GM19351 (cell line): ENCODE data around the gene TMEM198.

Experiments
- ATAC-seq: cut with Tn5 transposase; IDR thresholded peaks from one replicate; pipeline ENCODE4 v1.9.1; 2021; ENCODE audit warnings: mild to moderate bottlenecking, moderate library complexity; ENCODE audit not compliant: unreplicated experiment

TMEM198 gene, protein sequence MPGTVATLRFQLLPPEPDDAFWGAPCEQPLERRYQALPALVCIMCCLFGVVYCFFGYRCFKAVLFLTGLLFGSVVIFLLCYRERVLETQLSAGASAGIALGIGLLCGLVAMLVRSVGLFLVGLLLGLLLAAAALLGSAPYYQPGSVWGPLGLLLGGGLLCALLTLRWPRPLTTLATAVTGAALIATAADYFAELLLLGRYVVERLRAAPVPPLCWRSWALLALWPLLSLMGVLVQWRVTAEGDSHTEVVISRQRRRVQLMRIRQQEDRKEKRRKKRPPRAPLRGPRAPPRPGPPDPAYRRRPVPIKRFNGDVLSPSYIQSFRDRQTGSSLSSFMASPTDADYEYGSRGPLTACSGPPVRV

GRCh38 chr2:219543596-219544358 is at the start of gene TMEM198, which contains the start of gene CHPF:
Gene TMEM198, plus strand, starts transcription at chr2:219544028. Its CDS starts 700 bp downstream, at chr2:219544728.
Gene CHPF, minus strand, starts transcription at chr2:219543809. Its CDS starts 271 bp downstream, at chr2:219543538.
- peak; percentile 75 for ATAC-seq

GRCh38 chr2:219494952-219495530 is 48.8 kb upstream of the TMEM198 start:
- no peak for ATAC-seq

- peak; percentile 16 for ATAC-seq
These were observed 48.2 kb upstream of the TMEM198 start for GRCh38 chr2:219495531-219496122.

DNA sequence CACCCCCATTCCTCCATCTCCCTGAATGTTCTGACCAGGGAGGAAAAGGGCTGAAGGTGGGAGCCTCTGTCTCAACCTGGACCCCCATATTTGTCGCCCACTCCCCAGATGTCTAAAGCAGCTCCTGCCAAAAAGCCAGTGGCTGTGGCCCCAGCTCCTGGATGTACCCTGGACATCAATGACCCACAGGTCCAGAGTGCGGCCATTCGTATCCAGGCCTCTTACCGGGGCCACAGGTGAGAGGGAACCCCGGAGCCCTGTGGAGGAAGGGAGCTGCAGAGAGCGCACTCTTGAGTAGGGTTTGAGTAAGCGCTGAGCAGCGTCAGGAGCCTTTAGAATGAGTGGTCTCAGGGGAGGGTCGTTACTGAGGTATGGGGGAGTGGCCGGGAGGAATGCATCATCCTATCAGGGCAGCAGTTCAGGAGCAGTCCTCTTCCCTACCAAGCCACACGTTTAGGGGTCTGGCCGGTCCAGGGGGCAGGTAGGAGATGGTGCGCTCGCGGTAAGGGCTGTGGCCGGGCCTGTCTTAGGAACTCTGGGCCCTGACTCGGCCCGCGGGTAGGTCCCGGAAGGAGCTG is 47.5 kb upstream of the TMEM198 start:
- no peak for ATAC-seq

GRCh38 chr2:219496825-219497494 is 46.9 kb upstream of the TMEM198 start:
- ATAC-seq, result no peak

- ATAC-seq, result peak; percentile 27
These were observed 46.1 kb upstream of the TMEM198 start for GRCh38 chr2:219497495-219498279.

DNA sequence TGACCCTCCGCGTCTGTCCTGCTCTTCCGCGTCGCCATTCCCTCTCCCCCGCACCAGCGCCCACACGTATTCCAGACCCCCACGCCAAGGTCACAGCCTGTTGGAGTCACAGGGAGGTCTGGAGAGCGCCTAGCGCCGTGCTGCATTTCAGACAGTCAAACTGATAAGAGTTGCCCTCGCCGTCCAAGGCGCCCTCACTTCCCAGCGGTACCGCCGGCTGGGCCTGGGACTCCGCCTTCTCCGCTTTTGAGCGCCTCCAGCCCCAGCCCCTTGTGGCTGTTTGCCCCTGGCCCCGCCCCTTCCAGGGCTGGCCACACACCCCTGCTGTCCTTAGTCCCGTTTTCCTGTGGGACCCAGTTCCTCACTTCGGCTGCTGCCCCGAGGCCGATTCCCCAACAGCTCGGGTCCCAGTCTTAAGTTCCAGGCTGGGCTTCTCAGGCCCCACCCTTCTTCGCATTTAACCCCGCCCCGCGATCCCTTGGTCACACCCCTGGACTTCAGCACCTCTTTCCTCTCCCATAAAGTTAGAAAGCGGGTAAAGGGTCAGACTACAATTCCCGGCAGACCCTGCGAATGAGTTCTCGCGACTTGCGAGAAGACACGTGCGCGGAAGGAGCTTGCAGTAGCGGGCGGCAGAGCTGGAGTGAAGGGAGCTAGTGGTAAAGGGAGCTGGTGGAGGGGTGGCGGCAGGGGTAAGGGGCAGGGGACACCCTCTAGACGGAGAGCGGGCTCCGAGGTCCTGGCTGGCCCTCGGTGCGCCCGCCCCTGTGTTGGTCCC is 45.4 kb upstream of the TMEM198 start, which contains the start of gene GMPPA:
Gene GMPPA (plus strand): TSS at position 612 of the 778 bp plus-strand sequence. CDS start 1,085 bp downstream, outside the sequence.
- peak; percentile 89 for ATAC-seq

DNA sequence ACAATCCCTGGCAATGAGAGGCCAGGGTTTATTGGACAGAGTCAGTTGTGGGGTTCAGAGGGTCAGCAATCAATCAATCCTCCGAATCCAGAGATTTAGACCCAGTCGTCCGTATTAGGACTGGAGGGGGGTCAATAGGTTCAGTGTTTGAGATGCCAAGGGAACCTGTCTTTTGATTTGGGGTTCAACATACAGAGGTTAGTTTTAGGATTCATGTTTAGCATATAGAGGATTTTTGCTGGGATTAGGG is 44.8 kb upstream of the TMEM198 start:
- peak; percentile 4 for ATAC-seq

- no peak for ATAC-seq
These were observed 44.3 kb upstream of the TMEM198 start for GRCh38 chr2:219499555-219499954.

- no peak for ATAC-seq
These were observed 43.7 kb upstream of the TMEM198 start for GRCh38 chr2:219500135-219500534.

- ATAC-seq, result no peak
These were observed 42.0 kb upstream of the TMEM198 start for GRCh38 chr2:219501849-219502248.

DNA sequence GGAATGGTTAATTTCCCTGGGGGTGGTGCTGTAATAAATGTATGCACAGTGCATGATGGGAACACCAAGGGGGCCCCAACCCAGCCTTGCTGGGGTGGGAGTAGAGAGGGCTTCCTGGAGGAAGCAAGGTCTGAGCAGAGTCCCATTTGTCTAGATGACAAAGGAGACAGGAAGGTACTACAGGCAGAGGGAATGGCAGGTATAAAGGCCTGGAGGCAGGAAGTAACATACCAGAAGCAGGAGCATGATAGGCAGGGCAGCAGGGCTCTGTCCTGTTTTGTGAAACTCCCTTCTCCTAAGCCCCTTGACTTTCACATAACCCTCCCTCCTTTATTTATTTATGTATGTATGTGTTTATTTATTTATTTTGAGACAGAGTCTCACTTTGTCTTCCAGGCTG is 41.2 kb upstream of the TMEM198 start:
- no peak for ATAC-seq

- no peak for ATAC-seq
These were observed 38.2 kb upstream of the TMEM198 start for GRCh38 chr2:219505585-219505984.

GRCh38 chr2:219506153-219506801 is 37.6 kb upstream of the TMEM198 start:
- no peak for ATAC-seq

DNA sequence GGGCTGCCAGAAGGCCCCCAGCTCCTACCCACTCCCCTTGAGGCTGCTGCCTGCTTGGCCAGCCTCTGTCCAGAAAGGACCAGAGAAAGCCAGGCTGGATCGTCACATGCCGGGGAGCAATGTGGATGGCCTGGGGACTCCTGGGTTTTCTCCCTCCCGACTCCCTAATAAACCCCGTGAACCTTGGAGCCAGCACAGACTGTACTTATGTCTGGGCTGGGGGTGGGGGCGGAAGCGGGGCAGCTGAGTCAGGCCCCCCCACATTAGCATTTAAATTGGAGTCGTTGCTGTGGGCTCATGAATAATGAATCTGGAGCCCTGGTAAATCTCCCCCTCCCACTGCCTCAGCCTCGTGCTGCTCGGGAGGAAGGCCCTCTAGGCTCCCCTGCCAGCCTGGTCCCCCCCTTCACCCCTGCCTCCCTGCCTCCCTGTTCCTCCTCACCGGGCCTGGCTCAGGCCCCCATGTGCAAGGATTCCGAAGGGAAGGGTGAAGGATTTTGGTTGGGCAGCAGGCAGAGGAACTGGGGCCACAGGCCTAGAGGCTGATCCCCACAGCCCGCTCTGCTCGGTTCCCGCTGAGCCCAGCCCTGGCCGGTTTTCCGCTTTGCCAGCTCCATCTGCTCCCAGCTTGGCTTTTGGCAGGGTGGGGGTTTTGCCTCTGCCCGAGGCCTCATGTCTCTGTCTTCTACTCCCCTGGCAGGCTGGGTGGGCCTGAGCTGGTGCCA is 36.9 kb upstream of the TMEM198 start:
- no peak for ATAC-seq

DNA sequence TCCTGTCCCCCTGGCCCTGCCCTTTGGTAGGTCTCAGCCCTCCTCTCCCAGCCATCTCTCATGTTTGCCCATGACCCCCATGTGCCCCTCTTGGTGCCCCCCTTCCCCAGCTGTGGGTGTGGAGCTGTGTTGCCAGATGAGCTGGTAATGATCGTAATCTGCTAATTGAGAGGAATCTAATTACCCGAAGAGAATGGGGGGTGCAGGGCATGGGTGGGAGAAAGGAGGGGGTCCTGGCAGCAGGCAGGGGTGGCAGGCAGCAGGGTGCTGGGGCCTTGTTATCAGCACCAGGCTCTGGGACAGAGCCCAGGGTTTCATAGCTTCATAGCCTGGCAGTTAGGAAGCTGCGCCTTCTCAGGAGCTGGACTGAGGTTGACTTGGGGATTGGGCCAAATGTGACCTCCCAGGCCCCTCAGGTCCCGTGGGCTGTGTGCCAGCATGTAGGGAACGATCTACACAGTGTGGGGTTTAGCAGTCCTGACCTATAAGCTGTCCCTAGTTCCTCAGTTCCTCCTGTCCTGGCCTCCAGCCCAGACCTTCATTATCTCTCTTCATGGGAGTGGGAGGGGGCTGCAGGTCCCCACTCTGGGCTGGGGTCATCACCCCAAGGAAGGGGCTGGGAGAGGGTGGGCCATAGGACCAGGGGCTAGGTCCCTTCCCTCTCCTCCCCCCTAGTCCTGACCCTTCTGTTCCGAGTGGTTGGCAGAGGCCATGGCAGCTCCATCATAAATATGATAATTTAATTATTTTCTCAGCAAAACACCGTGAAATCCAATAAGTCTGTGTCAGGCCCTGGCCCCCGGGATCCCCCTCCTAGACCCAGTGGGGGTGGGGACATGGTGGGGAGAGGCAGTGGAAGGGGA is 36.0 kb upstream of the TMEM198 start:
- no peak for ATAC-seq

- ATAC-seq, result no peak
These were observed 35.4 kb upstream of the TMEM198 start for GRCh38 chr2:219508444-219508734.
